Heart right ventricle (tissue), 16 donors: ENCODE data around the gene DDIT4. TPM values are rescaled to one million over a fixed set of nuclear protein-coding genes. Genes with fewer than 3 reads are reported as not detected.

Experiments
- ATAC-seq, 8 donors: fragments of 200-7000 bp; cut with Tn5 transposase; one replicate each; pipeline ENCODE4 v1.9.1; 2020; ENCODE audit warnings: mild to moderate bottlenecking in 8 of 8, moderate library complexity in 8 of 8, moderate number of reproducible peaks in 1 of 8
- DNase-seq, 2 donors: peaks; one replicate each; pipeline ENCODE4 v3.0.0-alpha.2; 2020
- H3K27ac ChIP-seq, 10 donors: fragments of 200-600 bp; sonication (generic) in 2 of 10; one replicate each; pipeline versions ENCODE4 v1.5.0 to v1.8.0; 2020 to 2022; ENCODE audit warnings: mild to moderate bottlenecking in 3 of 10
- H3K27me3 ChIP-seq, 7 donors: fragments of 200-600 bp; one replicate each; pipeline ENCODE4 v1.8.0; 2021 to 2022; ENCODE audit warnings: mild to moderate bottlenecking in 2 of 7
- H3K36me3 ChIP-seq, 9 donors: fragments of 200-600 bp; sonication (generic) in 1 of 9; one replicate each; pipeline versions ENCODE4 v1.5.0 to v1.8.0; 2020 to 2022; ENCODE audit warnings: mild to moderate bottlenecking in 2 of 9
- H3K4me1 ChIP-seq, 9 donors: fragments of 200-600 bp; sonication (generic) in 1 of 9; one replicate each; pipeline versions ENCODE4 v1.5.0 to v1.8.0; 2020 to 2022; ENCODE audit warnings: mild to moderate bottlenecking in 4 of 9
- H3K4me3 ChIP-seq, 10 donors: fragments of 200-600 bp; sonication (generic) in 2 of 10; one replicate each; pipeline versions ENCODE4 v1.5.0 to v1.8.0; 2020 to 2022; ENCODE audit warnings: mild to moderate bottlenecking in 7 of 10, moderate library complexity in 2 of 10
- H3K9me3 ChIP-seq, 11 donors: fragments of 200-600 bp in 10 of 11; sonication (generic) in 2 of 11; one replicate each; pipeline versions ENCODE4 v1.5.0 to v1.8.0; 2013 to 2022; ENCODE audit warnings: mild to moderate bottlenecking in 2 of 11, control low read depth in 1 of 11, moderate library complexity in 1 of 11
- WGBS, 2 donors: extraction: QIAGEN DNeasy Blood & Tissue Kit; methylation state at CpG; one replicate each; pipeline ENCODE4 v1.1.7; 2013; ENCODE audit warnings: inconsistent platforms in 1 of 2; 5-methylcytosine and 5-hydroxymethylcytosine counted together
- intact Hi-C, 10 donors: fragments of 100-400 bp; cut with DNase I; formaldehyde crosslinking; loops; one replicate each; pipeline versions ENCODE4 v1.11.1 to v1.14.2; 2022
- polyA plus RNA-seq, 2 donors: library from polyadenylated mRNA; stranded (reverse); fragments of 200-250 nt; gene quantifications; one replicate each; pipeline ENCODE4 v1.2.3, GENCODE V29; 2013
- total RNA-seq, 10 donors: library from RNA; stranded (reverse); fragmentation: NEBNext Ultra II Directional in 3 of 10; extraction: Animal tissue kit (Norgen Biotek cat#: 25700) in 3 of 10; gene quantifications; one replicate each; pipeline versions ENCODE4 v1.2.1 to v1.2.4, GENCODE V29; 2021 to 2023
- TF ChIP-seq, protein P1 (sequence below), 9 donors: fragments of 200-600 bp; sonication (generic) in 2 of 9; IDR thresholded peaks; one replicate each; pipeline versions ENCODE4 v1.5.0 to v1.8.0; 2021 to 2022; ENCODE audit warnings: antibody characterized with exemption in 9 of 9, mild to moderate bottlenecking in 5 of 9, moderate library complexity in 1 of 9
- donor health status: Arrhythmogenic right ventricular cardiomyopathy.
- donor health status: ischemic (EF 13 %, LVEDD 7.1; RV severe dilation, severe dysfunction).
- donor health status: healthy with polysubstance abuse.
- donor health status: DM: no; HTN: yes; CAD: no.
- donor health status: DM: no; HTN: no; CAD: no.
- donor health status: ischemic (EF 25% LVEDD 6.9; RV normal size, moderate dysfunction).
- donor health status: ischemic (EF 25% LVEDD 5.7; RV mildly dilated, moderate dysfunction).
- donor health status: healthy.
- donor health status: DM: yes; HTN: yes; CAD: no.
- donor health status: Ischemic cardiomyopathy.
- donor health status: ischemic (EF 35%, LVEDD 5.7; RV mildly dilated, moderate dysfunction).
- donor health status: nonischemic (EF 11% LVEDD 7.7; RV severe dilation, severe dysfunction).
- donor health status: DM: yes; HTN: yes; CAD: no.
- donor health status: PGD.
- donor health status: ischemic (EF 29% LVEDD 5.4; RV normal size, mild dysfunction).
- donor health status: nonischemic (EF 23%, LVEDD 6.1; RV moderate dilation, normal function).

Gene DDIT4
- total and polyA plus RNA-seq, 12 donors = 13.6 to 135 (median 39.6) TPM

DNA sequence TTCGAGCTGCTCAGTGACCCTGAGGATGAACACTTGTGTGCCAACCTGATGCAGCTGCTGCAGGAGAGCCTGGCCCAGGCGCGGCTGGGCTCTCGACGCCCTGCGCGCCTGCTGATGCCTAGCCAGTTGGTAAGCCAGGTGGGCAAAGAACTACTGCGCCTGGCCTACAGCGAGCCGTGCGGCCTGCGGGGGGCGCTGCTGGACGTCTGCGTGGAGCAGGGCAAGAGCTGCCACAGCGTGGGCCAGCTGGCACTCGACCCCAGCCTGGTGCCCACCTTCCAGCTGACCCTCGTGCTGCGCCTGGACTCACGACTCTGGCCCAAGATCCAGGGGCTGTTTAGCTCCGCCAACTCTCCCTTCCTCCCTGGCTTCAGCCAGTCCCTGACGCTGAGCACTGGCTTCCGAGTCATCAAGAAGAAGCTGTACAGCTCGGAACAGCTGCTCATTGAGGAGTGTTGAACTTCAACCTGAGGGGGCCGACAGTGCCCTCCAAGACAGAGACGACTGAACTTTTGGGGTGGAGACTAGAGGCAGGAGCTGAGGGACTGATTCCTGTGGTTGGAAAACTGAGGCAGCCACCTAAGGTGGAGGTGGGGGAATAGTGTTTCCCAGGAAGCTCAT is 1.1 kb downstream of the DDIT4 start:
- no peaks in the 10 kb centered on the region for H3K27me3 ChIP-seq
- H3K9me3 ChIP-seq = no peaks in the 10 kb centered on the region
- intact Hi-C loops = loop anchor here (2.0 to 5.0 kb wide), 8 partner anchors 42 to 62 kb away; partner anchors contain the start of genes ANAPC16 (in 1 of the 10) and ASCC1 (in 1 of the 10)
- WGBS, 2 donors = 8 to 11% methylated on average over 26 of the region's 26 CpGs
- H3K4me1 ChIP-seq = peaks cover 0 to 52% (median 45%) of the 10 kb centered on the region in 9 donors
- peak; percentile 73 to 78 for DNase-seq
- TF ChIP-seq, protein P1, sequence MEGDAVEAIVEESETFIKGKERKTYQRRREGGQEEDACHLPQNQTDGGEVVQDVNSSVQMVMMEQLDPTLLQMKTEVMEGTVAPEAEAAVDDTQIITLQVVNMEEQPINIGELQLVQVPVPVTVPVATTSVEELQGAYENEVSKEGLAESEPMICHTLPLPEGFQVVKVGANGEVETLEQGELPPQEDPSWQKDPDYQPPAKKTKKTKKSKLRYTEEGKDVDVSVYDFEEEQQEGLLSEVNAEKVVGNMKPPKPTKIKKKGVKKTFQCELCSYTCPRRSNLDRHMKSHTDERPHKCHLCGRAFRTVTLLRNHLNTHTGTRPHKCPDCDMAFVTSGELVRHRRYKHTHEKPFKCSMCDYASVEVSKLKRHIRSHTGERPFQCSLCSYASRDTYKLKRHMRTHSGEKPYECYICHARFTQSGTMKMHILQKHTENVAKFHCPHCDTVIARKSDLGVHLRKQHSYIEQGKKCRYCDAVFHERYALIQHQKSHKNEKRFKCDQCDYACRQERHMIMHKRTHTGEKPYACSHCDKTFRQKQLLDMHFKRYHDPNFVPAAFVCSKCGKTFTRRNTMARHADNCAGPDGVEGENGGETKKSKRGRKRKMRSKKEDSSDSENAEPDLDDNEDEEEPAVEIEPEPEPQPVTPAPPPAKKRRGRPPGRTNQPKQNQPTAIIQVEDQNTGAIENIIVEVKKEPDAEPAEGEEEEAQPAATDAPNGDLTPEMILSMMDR (IDR thresholded peaks at IDR 0.05) = peak; percentile 49 to 77 (median 70)
- peak overlapping the region; percentile 93 to 100 (median 98) for H3K27ac ChIP-seq
- peak; percentile 3 to 51 (median 27) for ATAC-seq
- H3K4me3 ChIP-seq = peak overlapping the region; percentile 55 to 96 (median 82)
- peaks cover 0 to 24% (median 11%) of the 10 kb centered on the region in 9 donors for H3K36me3 ChIP-seq

DNA sequence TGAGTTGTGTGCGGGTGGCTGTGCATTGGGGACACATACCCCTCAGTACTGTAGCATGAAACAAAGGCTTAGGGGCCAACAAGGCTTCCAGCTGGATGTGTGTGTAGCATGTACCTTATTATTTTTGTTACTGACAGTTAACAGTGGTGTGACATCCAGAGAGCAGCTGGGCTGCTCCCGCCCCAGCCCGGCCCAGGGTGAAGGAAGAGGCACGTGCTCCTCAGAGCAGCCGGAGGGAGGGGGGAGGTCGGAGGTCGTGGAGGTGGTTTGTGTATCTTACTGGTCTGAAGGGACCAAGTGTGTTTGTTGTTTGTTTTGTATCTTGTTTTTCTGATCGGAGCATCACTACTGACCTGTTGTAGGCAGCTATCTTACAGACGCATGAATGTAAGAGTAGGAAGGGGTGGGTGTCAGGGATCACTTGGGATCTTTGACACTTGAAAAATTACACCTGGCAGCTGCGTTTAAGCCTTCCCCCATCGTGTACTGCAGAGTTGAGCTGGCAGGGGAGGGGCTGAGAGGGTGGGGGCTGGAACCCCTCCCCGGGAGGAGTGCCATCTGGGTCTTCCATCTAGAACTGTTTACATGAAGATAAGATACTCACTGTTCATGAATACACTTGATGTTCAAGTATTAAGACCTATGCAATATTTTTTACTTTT is 1.8 kb downstream of the DDIT4 start:
- no peaks in the 10 kb centered on the region for H3K9me3 ChIP-seq
- H3K27me3 ChIP-seq = no peaks in the 10 kb centered on the region
- WGBS, 2 donors = 9 to 11% methylated on average over 12 of the region's 12 CpGs
- peak overlapping the region; percentile 55 to 96 (median 82) for H3K4me3 ChIP-seq
- ATAC-seq (no peak), DNase-seq (peak in 1 of 2 donors; percentile 33)
- intact Hi-C loops = loop anchor here in 7 of 10 donors (1.0 to 5.0 kb wide), 7 partner anchors 22 to 61 kb away; no protein-coding TSS in a partner anchor
- peaks cover 0 to 52% (median 44%) of the 10 kb centered on the region in 9 donors for H3K4me1 ChIP-seq
- H3K36me3 ChIP-seq = peaks cover 0 to 24% (median 11%) of the 10 kb centered on the region in 9 donors
- TF ChIP-seq, protein P1 (IDR thresholded peaks at IDR 0.05) = no peak
- H3K27ac ChIP-seq = peak overlapping the region; percentile 93 to 100 (median 98)

DNA sequence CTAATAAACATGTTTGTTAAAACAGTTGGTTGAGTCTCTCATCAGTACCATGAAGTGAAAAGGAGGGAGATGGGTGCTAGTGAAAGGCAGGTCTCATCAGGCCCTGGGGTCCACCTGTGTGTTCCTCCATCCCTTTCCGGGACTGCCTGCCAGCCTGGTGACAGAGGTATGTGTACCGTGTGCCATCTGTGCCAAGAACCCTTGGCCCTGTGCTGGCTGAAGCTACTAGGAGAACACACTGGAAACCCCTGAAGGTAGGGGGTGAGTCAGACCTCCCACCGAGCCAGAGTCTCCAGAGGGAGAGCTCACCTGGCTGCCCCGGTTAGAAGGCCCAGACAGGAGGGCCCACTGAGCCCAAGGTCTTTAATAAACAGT is 2.3 kb downstream of the DDIT4 start:
- intact Hi-C loops = loop anchor here in 5 of 10 donors (1.0 to 5.0 kb wide), 4 partner anchors 21 to 51 kb away; no protein-coding TSS in a partner anchor
- Histone ChIP-seq H3K4me3 (peak overlapping the region; percentile 55 to 96 (median 82)), H3K27ac (peak overlapping the region; percentile 93 to 100 (median 98)), H3K27me3 (no peaks in the 10 kb centered on the region), H3K4me1 (peaks cover 0 to 47% (median 39%) of the 10 kb centered on the region in 9 donors), H3K36me3 (peaks cover 0 to 24% (median 11%) of the 10 kb centered on the region in 9 donors), H3K9me3 (no peaks in the 10 kb centered on the region)
- 41 to 43% methylated on average over 4 of the region's 4 CpGs for WGBS, 2 donors
- TF ChIP-seq, protein P1 (IDR thresholded peaks at IDR 0.05) = no peak
- ATAC-seq (no peak), DNase-seq (no peak)
